Measurements from ENCODE around the gene GRIFIN.
A peak's percentile ranks its signal among the peaks of the same experiment; 100 is the strongest.

Gene GRIFIN

GRCh38 chr7:2501947-2502646 lies 25.9 kb upstream of the GRIFIN start:
- Histone ChIP-seq H3K27ac (no peak overlapping the region), H3K4me3 (no peak overlapping the region)

GRCh38 chr7:2500701-2501100 lies 24.5 kb upstream of the GRIFIN start:
- H3K27ac ChIP-seq, result no peak overlapping the region
- H3K4me3 ChIP-seq, result no peak overlapping the region

GRCh38 chr7:2499719-2500430 lies 23.7 kb upstream of the GRIFIN start:
- Histone ChIP-seq H3K4me3 (no peak overlapping the region), H3K27ac (no peak overlapping the region)

GRCh38 chr7:2499181-2499580 lies 23.0 kb upstream of the GRIFIN start:
- H3K27ac ChIP-seq, result peak overlapping the region in 1 of 21 experiments; percentile 11
- no peak overlapping the region for H3K4me3 ChIP-seq

- peak overlapping the region in 1 of 21 experiments; percentile 11 for H3K27ac ChIP-seq
- H3K4me3 ChIP-seq, result no peak overlapping the region
Measured at GRCh38 chr7:2498708-2499107, 22.5 kb upstream of the GRIFIN start.

- no peak overlapping the region for H3K27ac ChIP-seq
- H3K4me3 ChIP-seq, result no peak overlapping the region
Measured at GRCh38 chr7:2497500-2498336, 21.5 kb upstream of the GRIFIN start.

GRCh38 chr7:2497065-2497464 lies 20.9 kb upstream of the GRIFIN start:
- no peak overlapping the region for H3K4me3 ChIP-seq

GRCh38 chr7:2496375-2496774 lies 20.2 kb upstream of the GRIFIN start:
- H3K27ac ChIP-seq, result no peak overlapping the region

More at GRCh38 chr7:2497065-2497464, 20.9 kb upstream of the GRIFIN start:
- H3K27ac ChIP-seq, result no peak overlapping the region

GRCh38 chr7:2495418-2496299 lies 19.5 kb upstream of the GRIFIN start:
- H3K27ac ChIP-seq, result no peak overlapping the region
- no peak overlapping the region for H3K4me3 ChIP-seq

More at GRCh38 chr7:2496375-2496774, 20.2 kb upstream of the GRIFIN start:
- no peak overlapping the region for H3K4me3 ChIP-seq

- Histone ChIP-seq H3K27ac (no peak overlapping the region), H3K4me3 (no peak overlapping the region)
Measured at GRCh38 chr7:2494191-2495130, 18.3 kb upstream of the GRIFIN start.

- H3K4me3 ChIP-seq, result no peak overlapping the region
- H3K27ac ChIP-seq, result no peak overlapping the region
Measured at GRCh38 chr7:2493205-2494164, 17.3 kb upstream of the GRIFIN start.

- no peak overlapping the region for H3K4me3 ChIP-seq
Measured at GRCh38 chr7:2492038-2492437, 15.8 kb upstream of the GRIFIN start.

GRCh38 chr7:2490181-2490651 lies 14.0 kb upstream of the GRIFIN start:
- peak overlapping the region in 12 of 21 experiments; percentile 6 to 70 (median 35) for H3K27ac ChIP-seq
- H3K4me3 ChIP-seq, result no peak overlapping the region

More at GRCh38 chr7:2492038-2492437, 15.8 kb upstream of the GRIFIN start:
- no peak overlapping the region for H3K27ac ChIP-seq

GRCh38 chr7:2488681-2489080 lies 12.5 kb upstream of the GRIFIN start:
- H3K27ac ChIP-seq, result peak overlapping the region in 9 of 21 experiments; percentile 10 to 56 (median 30)
- H3K4me3 ChIP-seq, result no peak overlapping the region

- H3K27ac ChIP-seq, result peak overlapping the region in 9 of 21 experiments; percentile 4 to 56 (median 28)
- no peak overlapping the region for H3K4me3 ChIP-seq
Measured at GRCh38 chr7:2488272-2488645, 12.1 kb upstream of the GRIFIN start.

GRCh38 chr7:2487586-2488271 lies 11.5 kb upstream of the GRIFIN start:
- Histone ChIP-seq H3K4me3 (no peak overlapping the region), H3K27ac (peak overlapping the region in 7 of 21 experiments; percentile 4 to 56 (median 28))

Data from skin epidermis (tissue), 12 donors.